ENCODE results near the gene TAS2R39.
"Not testable (repeated sequence)": the region's sequence is repeated elsewhere in the genome, so short reads cannot be mapped to it uniquely, and the experiment has no call there.

The TAS2R39 gene

GRCh38 chr7:143183024-143183423 lies at the start of gene TAS2R39:
TAS2R39 (plus strand) TSS chr7:143183419; CDS start chr7:143183419, 0 bp downstream.
- no peak for DNase-seq

GRCh38 chr7:143147070-143147469 lies 36.1 kb upstream of the TAS2R39 start:
- DNase-seq = no peak

- DNase-seq = no peak
These were observed 35.2 kb upstream of the TAS2R39 start for GRCh38 chr7:143148050-143148449.

- no peak for DNase-seq
These were observed 34.6 kb upstream of the TAS2R39 start for GRCh38 chr7:143148651-143149050.

GRCh38 chr7:143150696-143151095 lies 32.5 kb upstream of the TAS2R39 start:
- DNase-seq = not testable (repeated sequence)

GRCh38 chr7:143158617-143159016 lies 24.6 kb upstream of the TAS2R39 start:
- DNase-seq = not testable (repeated sequence)

GRCh38 chr7:143171697-143172096 lies 11.5 kb upstream of the TAS2R39 start:
- DNase-seq = no peak

GRCh38 chr7:143172354-143172753 lies 10.9 kb upstream of the TAS2R39 start:
- DNase-seq = peak; percentile 66

- no peak for DNase-seq
These were observed 7.1 kb upstream of the TAS2R39 start for GRCh38 chr7:143176128-143176527.

- no peak for DNase-seq
These were observed 5.7 kb upstream of the TAS2R39 start for GRCh38 chr7:143177374-143178119.

GRCh38 chr7:143180771-143181170 lies 2.4 kb upstream of the TAS2R39 start:
- not testable (repeated sequence) for DNase-seq

GRCh38 chr7:143181349-143181748 lies 1.9 kb upstream of the TAS2R39 start:
- DNase-seq = no peak

GRCh38 chr7:143185551-143185950 lies 2.3 kb downstream of the TAS2R39 start:
- no peak for DNase-seq

GRCh38 chr7:143188994-143189393 lies 5.8 kb downstream of the TAS2R39 start:
- peak; percentile 11 for DNase-seq

GRCh38 chr7:143193880-143194279 lies 10.7 kb downstream of the TAS2R39 start:
- DNase-seq = peak; percentile 68

GRCh38 chr7:143199040-143199439 lies 15.8 kb downstream of the TAS2R39 start:
- DNase-seq = no peak

GRCh38 chr7:143202161-143202560 lies 18.9 kb downstream of the TAS2R39 start:
- no peak for DNase-seq

- DNase-seq = no peak
These were observed 20.2 kb downstream of the TAS2R39 start for GRCh38 chr7:143203386-143203785.

- no peak for DNase-seq
These were observed 22.5 kb downstream of the TAS2R39 start for GRCh38 chr7:143205560-143206293.

- no peak for DNase-seq
These were observed 27.3 kb downstream of the TAS2R39 start for GRCh38 chr7:143210541-143210940.

- DNase-seq = not testable (repeated sequence)
These were observed 30.3 kb downstream of the TAS2R39 start for GRCh38 chr7:143213478-143213877.

GRCh38 chr7:143214789-143215679 lies 31.8 kb downstream of the TAS2R39 start:
- DNase-seq = peak; percentile 88

- DNase-seq = no peak
These were observed 32.9 kb downstream of the TAS2R39 start for GRCh38 chr7:143216151-143216550.
